Measurements from ENCODE around the gene SLC6A19. TPM values are rescaled to one million over a fixed set of nuclear protein-coding genes. Genes with fewer than 3 reads are reported as not detected.
A peak's percentile ranks its signal among the peaks of the same experiment; 100 is the strongest.

The SLC6A19 gene
- total and polyA plus RNA-seq, 4 donors: 0.06 TPM; not detected in 3

GRCh38 chr5:1185629-1186350 is 15.6 kb upstream of the SLC6A19 start:
- no peak for ATAC-seq (ENCODE audit: insufficient read depth, low FRiP score)
- H3K4me3 ChIP-seq: no peak overlapping the region

GRCh38 chr5:1186351-1187233 is 14.8 kb upstream of the SLC6A19 start:
- no peak for ATAC-seq (ENCODE audit: insufficient read depth, low FRiP score)
- peaks cover 0 to 18% (median 8%) of the 10 kb centered on the region in 5 donors for H3K4me1 ChIP-seq (ENCODE audit: control insufficient read depth in 5 of 5, insufficient read depth in 5 of 5, low read length in 5 of 5)
- WGBS, 2 donors: 80% methylated on average over 18 of the region's 18 CpGs
- no peaks in the 10 kb centered on the region for H3K36me3 ChIP-seq (ENCODE audit: control insufficient read depth in 4 of 4, insufficient read depth in 4 of 4, low read length in 4 of 4)
- H3K9me3 ChIP-seq (ENCODE audit: control insufficient read depth in 4 of 4, insufficient read depth in 3 of 4, low read length in 3 of 4): peaks cover 0 to 4% (median 0%) of the 10 kb centered on the region in 4 donors
- no peak overlapping the region for H3K9ac ChIP-seq (ENCODE audit: insufficient read depth in 1 of 2, low read length in 2 of 2)
- no peak for TF ChIP-seq CTCF (IDR thresholded peaks at IDR 0.05; ENCODE audit: control extremely low read depth, extremely low read depth)
- no peak overlapping the region for H3K4me3 ChIP-seq
- H3K27me3 ChIP-seq (ENCODE audit: control insufficient read depth in 3 of 3, insufficient read depth in 3 of 3, low read length in 2 of 3): no peaks in the 10 kb centered on the region
- no peak for DNase-seq
- H3K27ac ChIP-seq (ENCODE audit: low read depth in 1 of 2, low read length in 1 of 2): no peak overlapping the region

More at GRCh38 chr5:1185629-1186350, 15.6 kb upstream of the SLC6A19 start:
- Histone ChIP-seq H3K9me3 (ENCODE audit: control insufficient read depth in 4 of 4, insufficient read depth in 3 of 4, low read length in 3 of 4) (peaks cover 0 to 4% (median 0%) of the 10 kb centered on the region in 4 donors), H3K4me1 (ENCODE audit: control insufficient read depth in 5 of 5, insufficient read depth in 5 of 5, low read length in 5 of 5) (peaks cover 0 to 18% (median 8%) of the 10 kb centered on the region in 5 donors), H3K36me3 (ENCODE audit: control insufficient read depth in 4 of 4, insufficient read depth in 4 of 4, low read length in 4 of 4) (no peaks in the 10 kb centered on the region), H3K27me3 (ENCODE audit: control insufficient read depth in 3 of 3, insufficient read depth in 3 of 3, low read length in 2 of 3) (no peaks in the 10 kb centered on the region), H3K9ac (ENCODE audit: insufficient read depth in 1 of 2, low read length in 2 of 2) (no peak overlapping the region), H3K27ac (ENCODE audit: low read depth in 1 of 2, low read length in 1 of 2) (no peak overlapping the region)
- WGBS, 2 donors: 38 to 70% methylated on average over 11 to 12 of the region's 12 CpGs
- DNase-seq: peak; percentile 29 to 52 (median 47)
- no peak for TF ChIP-seq CTCF (IDR thresholded peaks at IDR 0.05; ENCODE audit: control extremely low read depth, extremely low read depth)

GRCh38 chr5:1187234-1187949 is 14.0 kb upstream of the SLC6A19 start:
- Histone ChIP-seq H3K9me3 (ENCODE audit: control insufficient read depth in 4 of 4, insufficient read depth in 3 of 4, low read length in 3 of 4) (peaks cover 0 to 4% (median 0%) of the 10 kb centered on the region in 4 donors), H3K9ac (ENCODE audit: insufficient read depth in 1 of 2, low read length in 2 of 2) (no peak overlapping the region), H3K27ac (ENCODE audit: low read depth in 1 of 2, low read length in 1 of 2) (no peak overlapping the region), H3K4me3 (no peak overlapping the region), H3K27me3 (ENCODE audit: control insufficient read depth in 3 of 3, insufficient read depth in 3 of 3, low read length in 2 of 3) (peaks cover 0 to 3% (median 0%) of the 10 kb centered on the region in 3 donors), H3K4me1 (ENCODE audit: control insufficient read depth in 5 of 5, insufficient read depth in 5 of 5, low read length in 5 of 5) (peaks cover 0 to 18% (median 8%) of the 10 kb centered on the region in 5 donors), H3K36me3 (ENCODE audit: control insufficient read depth in 4 of 4, insufficient read depth in 4 of 4, low read length in 4 of 4) (no peaks in the 10 kb centered on the region)
- DNase-seq: no peak
- no peak for TF ChIP-seq CTCF (IDR thresholded peaks at IDR 0.05; ENCODE audit: control extremely low read depth, extremely low read depth)
- 91% methylated on average over 15 to 18 of the region's 18 CpGs for WGBS, 2 donors
- ATAC-seq (ENCODE audit: insufficient read depth, low FRiP score): no peak

Data from lung (tissue), 12 donors.